GM12874 (cell line): Measurements from ENCODE around the gene NID2.

Source experiments
- CTCF ChIP-seq: IDR thresholded peaks from 2 replicates; pipeline ENCODE4 v1.5.1; 2011; ENCODE audit warnings: low read depth, mild to moderate bottlenecking, control low read depth, low read length, moderate library complexity; ENCODE audit not compliant: insufficient read depth

Gene NID2

GRCh38 chr14:51999084-51999483 lies 69.8 kb downstream of the NID2 start:
- no peak for TF ChIP-seq CTCF

- no peak for TF ChIP-seq CTCF
Measured at GRCh38 chr14:51998348-51998747, 70.5 kb downstream of the NID2 start.

GRCh38 chr14:51996148-51996746 lies 72.6 kb downstream of the NID2 start:
- TF ChIP-seq CTCF = peak; percentile 40; the same call in 1 of the 2 replicates

GRCh38 chr14:51993285-51993920 lies 75.5 kb downstream of the NID2 start:
- TF ChIP-seq CTCF = no peak

- TF ChIP-seq CTCF = no peak
Measured at GRCh38 chr14:51990488-51990887, 78.4 kb downstream of the NID2 start.

- TF ChIP-seq CTCF = no peak
Measured at GRCh38 chr14:51989293-51990234, 79.3 kb downstream of the NID2 start, which contains the start of gene RTRAF. RTRAF (plus strand) TSS chr14:51989546; CDS start chr14:51989640, 94 bp downstream.

- no peak for TF ChIP-seq CTCF
Measured at GRCh38 chr14:51988221-51988620, 80.6 kb downstream of the NID2 start.
